ENCODE results near the gene KCNQ4.

GRCh38 chr1:40749817-40750216 lies 33.8 kb upstream of the KCNQ4 start:
- TF ChIP-seq, protein P1, sequence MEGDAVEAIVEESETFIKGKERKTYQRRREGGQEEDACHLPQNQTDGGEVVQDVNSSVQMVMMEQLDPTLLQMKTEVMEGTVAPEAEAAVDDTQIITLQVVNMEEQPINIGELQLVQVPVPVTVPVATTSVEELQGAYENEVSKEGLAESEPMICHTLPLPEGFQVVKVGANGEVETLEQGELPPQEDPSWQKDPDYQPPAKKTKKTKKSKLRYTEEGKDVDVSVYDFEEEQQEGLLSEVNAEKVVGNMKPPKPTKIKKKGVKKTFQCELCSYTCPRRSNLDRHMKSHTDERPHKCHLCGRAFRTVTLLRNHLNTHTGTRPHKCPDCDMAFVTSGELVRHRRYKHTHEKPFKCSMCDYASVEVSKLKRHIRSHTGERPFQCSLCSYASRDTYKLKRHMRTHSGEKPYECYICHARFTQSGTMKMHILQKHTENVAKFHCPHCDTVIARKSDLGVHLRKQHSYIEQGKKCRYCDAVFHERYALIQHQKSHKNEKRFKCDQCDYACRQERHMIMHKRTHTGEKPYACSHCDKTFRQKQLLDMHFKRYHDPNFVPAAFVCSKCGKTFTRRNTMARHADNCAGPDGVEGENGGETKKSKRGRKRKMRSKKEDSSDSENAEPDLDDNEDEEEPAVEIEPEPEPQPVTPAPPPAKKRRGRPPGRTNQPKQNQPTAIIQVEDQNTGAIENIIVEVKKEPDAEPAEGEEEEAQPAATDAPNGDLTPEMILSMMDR (IDR thresholded peaks at IDR 0.05; ENCODE audit: insufficient read depth, low read length) = no peak
- TF ChIP-seq POLR2AphosphoS5 (IDR thresholded peaks at IDR 0.05; ENCODE audit: low read depth) = no peak
- no peak for TF ChIP-seq REST (IDR thresholded peaks at IDR 0.05; ENCODE audit: insufficient replicate concordance, low read depth)
- no peak for TF ChIP-seq GABPA (IDR thresholded peaks at IDR 0.05; ENCODE audit: low read depth)
- no peak for TF ChIP-seq SPI1 (IDR thresholded peaks at IDR 0.05; ENCODE audit: borderline replicate concordance, low read depth)
